Islet of Langerhans (tissue), 1 donor: ENCODE measurements around the gene VPS13D.
"Not testable (repeated sequence)": the region's sequence is repeated elsewhere in the genome, so short reads cannot be mapped to it uniquely, and the experiment has no call there.

Experiments used
- FAIRE-seq: peaks from one replicate; lab custom pipeline; 2011; peaks lifted over from hg19 to GRCh38; lab: Jason Lieb, UNC

VPS13D gene

DNA sequence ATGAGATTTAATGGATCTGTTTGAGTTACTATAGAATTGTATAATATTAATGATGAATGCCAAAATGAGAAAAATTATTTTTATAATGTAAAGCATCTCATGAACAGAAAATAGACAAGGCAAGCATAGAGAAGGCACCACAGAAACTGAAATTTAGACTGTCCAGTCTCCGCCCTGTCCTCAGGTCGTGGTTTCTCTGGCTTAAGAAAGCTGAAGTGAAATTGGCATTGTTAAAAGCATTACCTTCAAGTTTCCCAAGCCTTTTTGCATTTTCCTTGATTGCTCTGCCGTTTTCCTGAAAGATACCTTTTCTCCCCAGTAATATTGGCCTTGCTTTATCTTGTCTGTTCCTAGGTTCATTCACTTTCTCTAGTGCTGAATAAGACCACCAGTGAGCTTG lies 58.0 kb downstream of the VPS13D start:
- FAIRE-seq: no peak

DNA sequence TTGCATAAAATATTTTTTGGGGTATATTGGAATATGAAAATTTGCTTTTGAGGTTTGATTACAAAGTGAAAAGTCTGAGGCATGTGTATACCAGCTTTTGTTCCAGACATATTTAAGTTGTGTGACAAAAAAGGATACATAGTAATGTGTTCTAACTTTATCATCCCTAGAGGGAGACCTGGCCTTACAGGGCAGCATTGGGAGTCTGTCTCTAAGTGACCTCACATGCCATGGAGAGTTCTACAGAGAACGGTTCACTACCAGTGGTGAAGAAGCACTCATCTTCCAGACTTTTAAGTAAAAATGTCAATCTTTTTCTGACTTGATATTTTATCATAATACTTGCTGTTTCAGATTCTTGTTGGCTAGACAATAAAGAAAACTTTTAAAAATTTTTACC lies 61.0 kb downstream of the VPS13D start:
- no peak for FAIRE-seq

GRCh38 chr1:12293416-12293815 lies 63.6 kb downstream of the VPS13D start:
- no peak for FAIRE-seq

DNA sequence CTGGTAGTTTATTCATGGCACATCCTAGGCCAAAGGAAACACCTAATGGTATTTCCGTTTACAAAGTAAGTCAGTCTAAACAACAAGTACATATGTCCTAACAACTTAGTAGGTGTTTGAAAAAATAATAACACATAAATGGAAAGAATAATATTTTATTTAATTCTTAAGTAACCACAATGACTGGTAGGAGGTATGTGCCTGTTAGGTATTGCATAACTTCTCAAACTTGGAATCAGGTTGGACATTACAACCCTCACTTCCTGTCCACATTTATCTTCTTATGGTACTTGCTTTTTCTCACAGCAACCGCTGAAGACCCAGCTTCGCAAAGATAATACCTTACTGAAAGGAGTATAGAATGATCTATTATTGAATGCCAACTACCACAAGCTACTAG lies 64.2 kb downstream of the VPS13D start:
- no peak for FAIRE-seq

- FAIRE-seq: no peak
These were observed 66.2 kb downstream of the VPS13D start for GRCh38 chr1:12296016-12296415.

DNA sequence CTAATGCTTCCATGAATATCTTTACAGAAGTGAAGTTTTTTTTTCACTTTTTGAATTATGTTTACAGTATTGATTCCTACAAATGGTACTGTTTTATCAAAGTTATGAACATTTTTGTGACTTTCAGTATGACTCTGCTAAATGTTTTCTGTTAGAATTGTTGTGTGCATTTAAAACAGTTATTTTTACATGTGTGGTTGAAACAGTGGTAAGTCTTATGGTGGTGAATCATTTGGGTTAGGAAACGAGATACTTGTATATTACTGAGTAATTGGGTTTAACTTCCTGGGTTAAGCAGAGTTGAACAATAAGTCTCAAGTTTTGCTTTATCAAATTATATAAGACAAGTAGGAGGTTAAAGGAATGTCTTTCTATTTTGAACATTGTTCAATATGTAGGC lies 66.8 kb downstream of the VPS13D start:
- peak; percentile 61 for FAIRE-seq

DNA sequence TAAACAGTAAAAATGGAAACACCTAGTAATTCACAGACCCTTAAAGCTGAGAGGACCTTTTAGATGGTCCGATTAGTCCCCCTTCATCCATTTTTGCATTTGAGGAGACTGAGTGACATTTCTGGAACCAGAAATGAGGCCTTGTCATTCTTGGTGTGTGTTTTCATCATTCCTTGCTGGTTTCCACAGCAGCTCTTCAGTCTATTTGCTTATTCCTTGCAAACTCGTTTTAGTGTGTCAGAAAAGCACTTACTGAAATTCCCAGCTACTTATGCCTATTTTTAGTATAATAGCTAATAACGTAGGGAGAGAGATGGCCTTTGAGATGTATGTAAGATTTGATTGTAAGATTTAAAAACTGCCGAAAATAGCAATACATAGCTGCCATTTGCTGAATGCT lies 70.9 kb downstream of the VPS13D start:
- FAIRE-seq: peak; percentile 81

GRCh38 chr1:12301518-12302237 lies 71.8 kb downstream of the VPS13D start:
- no peak for FAIRE-seq

DNA sequence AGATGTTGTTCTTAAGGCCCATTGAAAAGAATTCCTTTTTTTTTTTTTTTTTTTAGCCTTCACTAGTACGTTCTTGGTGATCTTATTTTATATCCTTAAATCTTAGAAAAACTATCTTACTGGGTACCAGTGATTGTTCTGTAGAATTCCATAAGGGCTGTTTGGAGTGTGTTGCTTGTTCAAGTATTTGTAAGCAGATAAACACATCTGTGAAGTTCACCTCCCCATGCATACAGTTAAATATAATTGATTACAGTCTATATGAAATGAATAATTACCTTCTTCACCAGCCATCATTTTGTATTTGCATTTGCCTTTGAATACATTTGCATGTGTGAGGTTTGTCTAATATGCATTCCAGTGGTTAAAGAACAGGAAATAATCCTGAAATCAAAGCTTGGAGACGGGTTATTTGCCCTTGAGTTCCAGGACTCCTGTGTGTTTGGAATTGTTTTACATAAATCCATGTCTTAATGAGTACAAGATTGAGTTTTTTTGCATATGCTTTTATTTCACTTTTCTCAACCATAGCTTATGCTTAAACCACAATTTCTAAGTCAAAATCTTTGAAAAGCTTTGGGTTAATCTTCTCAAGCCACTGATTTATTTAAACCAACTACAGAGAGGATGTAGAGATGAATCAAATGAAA lies 73.1 kb downstream of the VPS13D start:
- FAIRE-seq: no peak

- no peak for FAIRE-seq
These were observed 75.5 kb downstream of the VPS13D start for GRCh38 chr1:12305377-12305776.

DNA sequence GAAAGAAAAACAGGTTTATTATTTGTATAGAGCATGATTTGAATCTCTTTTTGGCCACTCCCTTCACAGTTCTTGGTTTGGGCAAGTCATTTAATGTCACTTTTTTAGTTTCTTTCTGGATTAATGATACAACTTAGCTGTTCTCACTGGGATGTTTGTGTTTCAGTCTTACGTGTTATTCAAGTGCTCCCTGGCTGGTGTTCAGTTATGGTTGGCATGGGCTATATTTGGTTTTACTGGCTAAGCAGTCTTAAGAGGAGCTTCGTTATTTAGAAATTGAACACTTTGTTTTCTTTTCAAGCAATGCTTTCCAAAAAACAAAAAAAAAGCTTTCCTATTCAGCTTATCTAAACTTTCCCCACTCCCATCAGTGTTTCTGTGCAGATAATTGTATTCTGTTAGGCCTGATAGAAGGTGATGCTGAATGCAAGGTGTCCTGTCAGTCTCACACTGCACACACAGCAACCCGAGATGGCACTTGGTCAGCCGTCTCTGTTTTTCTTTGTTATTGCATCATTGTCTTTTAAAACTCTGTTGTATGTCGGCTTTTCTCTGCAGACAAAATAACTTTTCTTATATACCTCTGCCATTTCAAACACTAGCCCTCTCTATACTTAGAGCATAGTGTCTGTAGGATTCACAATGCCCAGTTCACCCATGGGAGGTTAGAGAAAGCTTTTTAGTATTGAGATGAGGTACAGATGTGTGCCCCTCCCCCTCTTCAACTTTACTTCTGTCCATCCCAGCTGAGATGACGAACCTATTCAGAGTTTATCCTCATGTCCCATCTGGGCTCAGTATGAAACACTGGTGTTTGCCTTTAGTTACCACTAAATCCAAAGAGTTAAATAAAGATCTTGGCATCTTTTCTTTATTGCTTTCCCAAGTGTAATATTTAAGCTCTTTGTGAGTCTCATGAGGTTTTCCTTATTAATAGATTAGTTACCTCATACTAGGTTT lies 80.2 kb downstream of the VPS13D start:
- no peak for FAIRE-seq

GRCh38 chr1:12314333-12314903 lies 84.6 kb downstream of the VPS13D start:
- peak; percentile 96 for FAIRE-seq

- FAIRE-seq: no peak
These were observed 85.3 kb downstream of the VPS13D start for GRCh38 chr1:12315146-12315545.

- no peak for FAIRE-seq
These were observed 86.5 kb downstream of the VPS13D start for GRCh38 chr1:12316331-12316730.

GRCh38 chr1:12320486-12320885 lies 90.7 kb downstream of the VPS13D start:
- FAIRE-seq: no peak

DNA sequence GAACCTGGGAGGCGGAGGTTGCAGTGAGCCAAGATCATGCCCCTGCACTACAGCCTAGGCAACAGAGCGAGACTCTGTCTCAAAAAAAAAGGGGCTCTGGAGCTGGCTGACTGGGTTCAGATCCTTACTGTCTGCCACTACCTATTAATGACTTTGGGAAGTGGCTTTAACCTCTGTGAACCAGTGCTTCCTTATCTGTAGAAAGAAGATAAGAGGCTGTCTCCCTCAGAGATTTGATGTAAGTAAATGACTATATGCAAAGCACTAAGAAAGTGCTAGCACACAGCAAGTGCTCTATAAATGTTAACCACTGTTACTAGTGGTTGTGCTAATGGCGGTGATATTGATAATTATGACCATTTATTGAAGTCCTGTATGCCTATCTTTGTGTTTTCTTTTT lies 94.6 kb downstream of the VPS13D start:
- FAIRE-seq: no peak

DNA sequence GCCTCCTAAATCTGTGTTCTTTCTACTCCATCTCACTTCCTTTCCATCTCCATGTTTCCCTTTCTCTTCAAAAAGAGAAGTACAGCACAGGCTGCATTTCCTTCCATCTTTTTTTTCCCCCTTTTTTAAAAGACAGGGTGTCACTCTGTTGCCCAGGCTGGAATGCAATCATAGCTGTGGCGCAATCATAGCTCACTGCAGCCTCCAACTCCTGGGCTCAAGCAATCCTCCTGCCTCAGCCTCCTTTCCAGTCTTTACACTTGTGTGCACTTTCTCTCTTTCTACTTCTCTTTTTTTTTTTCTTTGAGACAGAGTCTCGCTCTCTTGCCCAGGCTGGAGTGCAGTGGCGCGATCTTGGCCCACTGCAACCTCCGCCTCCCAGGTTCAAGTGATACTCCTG lies 95.1 kb downstream of the VPS13D start:
- FAIRE-seq: not testable (repeated sequence)

DNA sequence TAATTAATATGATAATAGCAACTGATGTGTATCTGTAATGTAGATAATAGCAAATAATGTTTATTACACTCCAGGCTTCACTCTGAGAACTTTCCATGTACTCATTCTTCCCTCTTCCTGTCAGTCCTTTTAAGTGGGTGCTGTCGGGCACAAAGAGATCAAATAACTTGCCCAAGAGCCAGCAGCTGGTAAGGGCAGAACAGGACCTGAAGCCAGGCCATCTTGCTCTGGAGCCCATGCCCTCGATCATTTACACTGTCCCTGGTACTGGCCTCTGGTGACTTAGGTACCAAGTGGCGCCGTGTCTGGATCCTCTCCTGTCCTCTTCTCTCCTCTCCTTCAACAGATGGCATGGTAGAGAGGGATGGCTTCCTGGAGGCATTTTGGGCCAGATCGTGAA lies 97.2 kb downstream of the VPS13D start:
- no peak for FAIRE-seq

GRCh38 chr1:12327566-12327965 lies 97.7 kb downstream of the VPS13D start:
- no peak for FAIRE-seq

DNA sequence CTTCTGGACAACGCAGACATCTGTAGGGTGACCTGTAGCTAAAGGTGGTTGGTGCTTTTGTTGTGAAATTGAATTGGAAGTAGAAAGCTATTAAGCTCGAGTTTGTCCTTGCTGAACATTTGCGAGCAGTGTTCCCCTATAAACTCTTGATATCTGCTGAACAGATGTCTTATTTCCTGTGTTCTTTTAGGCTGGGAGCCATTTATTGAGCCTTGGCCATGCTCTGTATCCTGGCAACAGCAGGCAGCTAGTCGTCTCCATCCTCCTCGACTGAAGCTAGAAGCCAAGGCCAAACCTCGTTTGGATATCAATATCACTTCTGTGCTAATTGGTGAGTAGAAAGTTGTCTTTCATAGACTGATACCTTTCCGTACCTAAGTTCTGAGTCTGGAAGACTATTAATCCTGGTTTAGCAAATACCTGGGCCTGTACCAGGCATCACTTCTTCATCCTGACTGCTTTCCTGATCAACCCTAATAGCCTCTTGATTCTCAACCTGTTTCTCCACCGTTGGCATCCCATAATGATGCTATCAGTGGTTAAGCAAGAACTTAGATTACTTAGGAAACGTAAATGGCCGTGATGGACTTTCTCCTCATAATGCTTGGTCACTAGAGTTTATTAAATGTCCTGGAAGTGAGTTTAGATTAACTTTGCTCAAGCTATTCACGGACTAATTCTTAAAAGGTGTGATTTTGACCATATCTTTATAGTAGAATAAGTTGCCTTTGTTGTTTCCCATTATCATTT lies 103.4 kb downstream of the VPS13D start:
- peak; percentile 86 for FAIRE-seq

DNA sequence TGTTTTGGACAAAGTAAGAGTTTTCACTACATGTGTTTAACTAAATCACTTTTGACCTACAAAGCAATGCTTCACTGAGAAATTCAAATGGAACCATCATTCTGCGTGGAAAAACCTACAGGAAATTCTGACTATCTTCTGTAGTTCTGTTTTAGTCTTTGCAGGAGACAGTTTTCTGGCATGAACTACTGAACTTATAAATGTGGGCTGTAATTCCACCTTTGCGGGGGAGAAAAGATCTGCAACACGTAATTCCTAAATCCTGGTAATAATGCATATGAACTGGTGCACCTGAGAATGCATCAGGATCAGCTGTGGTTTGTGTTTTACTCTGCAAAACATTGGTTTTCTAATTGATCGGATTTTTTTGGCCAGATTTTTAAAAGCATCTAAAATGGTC lies 106.0 kb downstream of the VPS13D start:
- no peak for FAIRE-seq

DNA sequence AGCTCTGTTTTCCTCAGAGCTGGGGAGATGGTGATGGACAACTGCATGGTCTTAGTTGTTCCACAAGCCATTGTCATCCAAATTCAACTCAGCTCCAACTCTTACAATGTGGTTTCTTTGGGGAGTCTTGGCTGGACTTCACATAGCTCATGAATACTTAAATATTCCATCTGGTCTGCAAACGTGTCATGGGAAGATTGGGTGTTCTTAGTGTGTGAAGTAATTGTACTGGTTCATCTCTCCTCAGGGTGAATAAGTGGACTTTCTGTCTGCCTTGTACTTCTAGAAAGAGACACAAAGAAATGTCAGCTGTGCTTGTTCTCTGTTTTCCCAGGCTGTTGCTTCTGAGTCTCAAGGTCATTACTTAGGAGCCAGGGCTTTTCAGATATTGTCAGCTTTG lies 106.6 kb downstream of the VPS13D start:
- no peak for FAIRE-seq
